Fibroblast of the aortic adventitia (primary cell): ENCODE results near the gene DNAJB13. TPM values are rescaled to one million over a fixed set of nuclear protein-coding genes. Genes with fewer than 3 reads are reported as not detected.
"Not testable (repeated sequence)": the region's sequence is repeated elsewhere in the genome, so short reads cannot be mapped to it uniquely, and the experiment has no call there.

Experiments
- DNase-seq: peaks from one replicate; pipeline ENCODE4 v3.0.0-alpha.2; 2010; ENCODE audit warnings: low read depth
- H3K4me3 ChIP-seq: 2 replicates; pipeline ENCODE4 v1.5.1; 2011; ENCODE audit warnings: low read depth, mild to moderate bottlenecking, control low read depth, low read length, moderate library complexity
- CTCF ChIP-seq: IDR thresholded peaks from 2 replicates; pipeline ENCODE4 v1.5.1; 2011; ENCODE audit warnings: mild to moderate bottlenecking, low read length, control low read depth, inconsistent platforms; ENCODE audit not compliant: insufficient read depth
- total RNA-seq: library from RNA; depleted of rRNA; stranded (reverse); fragments of >200 nt; gene quantifications from 2 replicates; pipeline ENCODE4 v1.2.3, GENCODE V29; 2012; ENCODE audit warnings: low replicate concordance

The DNAJB13 gene
- total RNA-seq, 1 donor = not detected

GRCh38 chr11:73982595-73982989, 31.8 kb downstream of the DNAJB13 start, which contains the start of gene UCP2:
Gene UCP2 (minus strand): TSS chr11:73982843. CDS start chr11:73978378, 4,465 bp downstream.
- peak within 1 kb of the TSS; percentile 71 for H3K4me3 ChIP-seq
- no peak for TF ChIP-seq CTCF
- DNase-seq = peak; percentile 41

- DNase-seq = peak; percentile 74
- TF ChIP-seq CTCF = no peak
- H3K4me3 ChIP-seq = peak overlapping the region; percentile 71
These were observed 32.3 kb downstream of the DNAJB13 start for GRCh38 chr11:73982990-73983740.

DNA sequence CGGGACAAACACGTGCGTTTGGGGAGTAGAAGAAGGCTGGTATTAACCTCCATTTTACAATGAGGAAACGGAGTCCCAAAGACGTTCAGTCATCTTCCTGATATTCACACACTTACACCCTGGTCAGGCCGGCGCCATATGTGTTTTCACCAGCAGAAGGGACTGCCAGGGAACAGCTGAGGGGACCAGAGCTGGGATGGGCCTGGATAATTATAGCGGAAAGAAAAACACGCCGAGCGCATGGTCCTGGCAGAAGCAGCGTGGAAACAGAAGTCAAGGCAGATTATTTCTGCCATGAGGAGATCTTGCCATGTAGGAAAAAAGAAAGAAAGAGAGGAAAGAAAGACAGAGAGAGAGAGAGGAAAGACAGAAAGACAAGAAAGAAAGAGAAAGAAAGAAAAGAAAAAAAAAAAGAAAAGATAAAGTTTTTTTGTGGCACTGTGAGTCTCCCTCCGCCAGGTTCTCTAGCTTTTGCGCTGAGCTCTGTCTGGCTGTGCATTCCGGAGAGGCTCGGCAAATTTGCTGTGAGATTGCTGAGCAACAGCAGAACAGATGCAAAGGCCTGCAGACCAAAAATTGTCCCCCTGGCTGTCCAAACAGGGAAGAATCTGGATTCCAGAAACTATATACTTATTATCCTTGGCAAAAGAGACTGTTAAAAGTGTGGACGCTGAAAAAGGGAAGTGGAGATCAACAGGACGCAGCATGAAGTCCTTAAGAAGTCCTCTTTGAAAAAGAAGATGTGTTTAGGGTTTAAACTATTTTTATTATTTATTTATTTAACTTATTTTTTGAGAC, 33.1 kb downstream of the DNAJB13 start:
- TF ChIP-seq CTCF = no peak

GRCh38 chr11:73985661-73986060, 34.8 kb downstream of the DNAJB13 start:
- DNase-seq, H3K4me3 ChIP-seq: not testable (repeated sequence)

More for the DNA sequence above, 33.1 kb downstream of the DNAJB13 start:
- H3K4me3 ChIP-seq = no peak overlapping the region
- no peak for DNase-seq

GRCh38 chr11:73988227-73988626, 37.4 kb downstream of the DNAJB13 start:
- no peak for TF ChIP-seq CTCF
- DNase-seq = no peak
- no peak overlapping the region for H3K4me3 ChIP-seq

- no peak overlapping the region for H3K4me3 ChIP-seq
- no peak for DNase-seq
- no peak for TF ChIP-seq CTCF
These were observed 38.3 kb downstream of the DNAJB13 start for GRCh38 chr11:73989156-73989555.

DNA sequence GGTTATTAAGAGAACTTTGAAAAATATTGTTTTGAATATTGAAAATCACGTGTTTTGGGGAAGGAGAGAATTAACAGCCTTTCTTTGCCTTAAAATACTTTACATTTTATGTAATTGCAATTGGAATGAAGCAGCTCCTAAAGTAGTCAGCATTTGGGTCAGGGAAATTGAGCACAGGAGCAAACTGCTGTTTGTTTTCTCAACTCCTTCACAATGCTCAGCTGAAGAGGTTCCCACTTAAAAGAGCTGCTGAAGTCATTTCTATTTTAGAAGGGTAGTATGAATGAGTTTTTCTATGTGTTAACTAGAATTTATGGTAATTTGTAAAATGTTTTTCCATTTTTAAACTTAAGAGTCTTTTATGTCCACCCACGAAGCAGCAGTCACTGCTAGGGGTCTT, 39.9 kb downstream of the DNAJB13 start:
- no peak for DNase-seq
- no peak overlapping the region for H3K4me3 ChIP-seq
- TF ChIP-seq CTCF = no peak
